ENCODE data around the gene CMIP. TPM values are rescaled to one million over a fixed set of nuclear protein-coding genes. Genes with fewer than 3 reads are reported as not detected.

Gene CMIP
- total and polyA plus RNA-seq, 10 of the 15 experiments (the other 5 are each of a cell fraction or from before 2014, with no cell fraction given): 1.2 to 43.2 (median 4.4) TPM

GRCh38 chr16:81583893-81584631 is 139.5 kb downstream of the CMIP start:
- POLR2A ChIA-PET: no interaction called here
- CTCF ChIA-PET: no interaction called here
- intact Hi-C loops (cut with micrococcal nuclease; ENCODE audit: unreplicated experiment): no loop called here
- 0 out of 2 replicates have a peak, but pooled peaks cover 3% of the 10 kb centered on the region for H4K20me1 ChIP-seq (ENCODE audit: control insufficient read depth, insufficient read depth)
- no peak overlapping the region for H3K27ac ChIP-seq (ENCODE audit: control insufficient read depth, insufficient read depth)
- H3K79me2 ChIP-seq (ENCODE audit: control insufficient read depth, insufficient read depth, low read length): no peaks in the 10 kb centered on the region; the same call in 1 of the 2 replicates
- no peak overlapping the region for H2AFZ ChIP-seq (ENCODE audit: control insufficient read depth, low read depth, low read length)
- BruUV-seq (replicated peaks): no TSS peak
- no peak for DNase-seq (ENCODE audit: low read depth, low spot score)
- peaks cover 0 to 2% of the 10 kb centered on the region in 2 experiments; a peak in 2 of 4 replicates for H3K36me3 ChIP-seq (ENCODE audit: control insufficient read depth in 2 of 2, insufficient read depth in 2 of 2, low read length in 1 of 2)
- H3K9ac ChIP-seq (ENCODE audit: control insufficient read depth, insufficient read depth, low read length): no peak overlapping the region
- no peak overlapping the region for H3K4me3 ChIP-seq
- no peak for ATAC-seq
- H3K4me2 ChIP-seq (ENCODE audit: control insufficient read depth, insufficient read depth): no peak overlapping the region
- no peaks in the 10 kb centered on the region for H3K4me1 ChIP-seq (ENCODE audit: control insufficient read depth, insufficient read depth, low read length)
- RAD21 ChIA-PET (ENCODE audit: unreplicated experiment): no interaction called here
- WGBS (ENCODE audit: insufficient coverage, insufficient replicate concordance, low lambda C conversion rate, missing lambda C conversion rate): 91% methylated on average over 14 of the region's 14 CpGs
- H3K9me3 ChIP-seq (replicated peaks; ENCODE audit: control insufficient read depth, insufficient read depth, low read length): no peaks in the 10 kb centered on the region
- SMC1A ChIA-PET (ENCODE audit: uncharacterized antibody, unreplicated experiment): no interaction called here
- in situ Hi-C loops (cut with MboI): no loop called here
- FAIRE-seq: no peak
- H3K27me3 ChIP-seq (replicated peaks in 1 of 2; ENCODE audit: control insufficient read depth in 2 of 2, insufficient read depth in 2 of 2, low read length in 1 of 2): no peaks in the 10 kb centered on the region
- no peak for TF ChIP-seq NRF1 (conservative IDR thresholded peaks at IDR 0.05; ENCODE audit: low read depth, low read length)
- no peak for TF ChIP-seq SMAD1 (IDR thresholded peaks at IDR 0.05; ENCODE audit: low read depth, partially characterized antibody)
- no peak for TF ChIP-seq MAX (IDR thresholded peaks at IDR 0.05; ENCODE audit: low read depth, low read length)
- TF ChIP-seq ASH2L (IDR thresholded peaks at IDR 0.05; ENCODE audit: borderline replicate concordance, low read depth): no peak
- no peak for TF ChIP-seq BHLHE40 (IDR thresholded peaks at IDR 0.05; ENCODE audit: borderline replicate concordance in 1 of 2, low read depth in 2 of 2, low read length in 1 of 2)
- no peak for TF ChIP-seq BRCA1 (IDR thresholded peaks at IDR 0.05; ENCODE audit: low read depth, low read length)
- TF ChIP-seq BACH1 (IDR thresholded peaks at IDR 0.05; ENCODE audit: borderline replicate concordance): no peak
- no peak for TF ChIP-seq ZNF687 (IDR thresholded peaks at IDR 0.05)
- no peak for TF ChIP-seq EGR1 (IDR thresholded peaks at IDR 0.05; ENCODE audit: borderline replicate concordance in 1 of 2, low read depth in 2 of 2, low read length in 2 of 2)
- no peak for TF ChIP-seq USF1 (IDR thresholded peaks at IDR 0.05; ENCODE audit: borderline replicate concordance, extremely low read length, insufficient read depth, low read depth, low read length)
- TF ChIP-seq SMAD5 (IDR thresholded peaks at IDR 0.05; ENCODE audit: low read depth): no peak
- no peak for TF ChIP-seq ETV6 (conservative IDR thresholded peaks at IDR 0.05 in 1 of 2, IDR thresholded peaks at IDR 0.05 in 1 of 2; ENCODE audit: borderline replicate concordance in 1 of 2, low read depth in 1 of 2)
- TF ChIP-seq SPI1 (IDR thresholded peaks at IDR 0.05; ENCODE audit: borderline replicate concordance, insufficient read depth, low read depth, low read length): no peak
- TF ChIP-seq SKIL (IDR thresholded peaks at IDR 0.05; ENCODE audit: low read depth, poor library complexity, severe bottlenecking): no peak
- no peak for TF ChIP-seq SREBF2 (IDR thresholded peaks at IDR 0.05; ENCODE audit: low read length)

Measured in GM12878 (cell line).